OCI-LY1 (cell line): ENCODE results near the gene TENM4.

Experiments
- H2AFZ ChIP-seq: fragments of 200-600 bp; sonication (generic), shearing (Covaris generic); 2 replicates; pipeline ENCODE4 v1.6.0; 2014; ENCODE audit warnings: antibody characterized with exemption, mild to moderate bottlenecking, low read length
- H3F3A ChIP-seq: fragments of 200-600 bp; sonication (generic), shearing (Covaris generic); 2 replicates; pipeline ENCODE4 v1.6.0; 2014; ENCODE audit warnings: mild to moderate bottlenecking, antibody characterized with exemption, low read length, moderate library complexity; ENCODE audit not compliant: insufficient read depth
- H3K27ac ChIP-seq: fragments of 200-600 bp; sonication (generic); 2 replicates; pipeline ENCODE4 v1.5.1; 2014; ENCODE audit warnings: low read length, mixed run types, mild to moderate bottlenecking, low read depth; ENCODE audit not compliant: poor library complexity, severe bottlenecking
- H3K27me3 ChIP-seq: fragments of 200-600 bp; sonication (generic); 2 replicates; pipeline ENCODE4 v1.6.0; 2014; ENCODE audit warnings: antibody characterized with exemption, mild to moderate bottlenecking, low read length, moderate library complexity; ENCODE audit not compliant: insufficient read depth
- H3K36me3 ChIP-seq: fragments of 200-600 bp; sonication (generic); 2 replicates; pipeline ENCODE4 v1.6.1; 2014; ENCODE audit warnings: mild to moderate bottlenecking, antibody characterized with exemption, low read length, moderate library complexity, mixed read lengths; ENCODE audit not compliant: insufficient read depth
- H3K4me1 ChIP-seq: fragments of 200-600 bp; sonication (generic); 2 replicates; pipeline ENCODE4 v1.5.1; 2014; ENCODE audit warnings: mild to moderate bottlenecking, low read length, moderate library complexity; ENCODE audit not compliant: insufficient read depth, severe bottlenecking
- H3K4me2 ChIP-seq: fragments of 200-600 bp; sonication (generic), shearing (Covaris generic); 2 replicates; pipeline ENCODE4 v1.6.1; 2014; ENCODE audit warnings: low read length
- H3K4me3 ChIP-seq: fragments of 200-600 bp; sonication (generic); 2 replicates; pipeline ENCODE4 v1.5.1; 2014; ENCODE audit warnings: low read length, low read depth, mild to moderate bottlenecking, mixed read lengths; ENCODE audit not compliant: poor library complexity, severe bottlenecking
- H3K79me2 ChIP-seq: fragments of 200-600 bp; shearing (Covaris generic); 2 replicates; pipeline ENCODE4 v1.6.1; 2016; ENCODE audit warnings: mixed run types, low read length, mixed read lengths; ENCODE audit not compliant: insufficient read depth
- H3K9ac ChIP-seq: fragments of 200-600 bp; sonication (generic), shearing (Covaris generic); 2 replicates; pipeline ENCODE4 v1.6.1; 2014; ENCODE audit warnings: mild to moderate bottlenecking, low read length, mixed read lengths
- H3K9me2 ChIP-seq: fragments of 200-600 bp; sonication (generic), shearing (Covaris generic); 2 replicates; pipeline ENCODE4 v1.6.1; 2014; ENCODE audit warnings: low read depth, mild to moderate bottlenecking, low read length, mixed read lengths
- H3K9me3 ChIP-seq: fragments of 200-600 bp; shearing (Covaris generic); 2 replicates; pipeline ENCODE4 v1.6.1; 2014; ENCODE audit warnings: low read length, mixed read lengths
- H4K20me1 ChIP-seq: fragments of 200-600 bp; sonication (generic), shearing (Covaris generic); 2 replicates; pipeline ENCODE4 v1.6.0; 2016; ENCODE audit warnings: mild to moderate bottlenecking, low read length; ENCODE audit not compliant: insufficient read depth
- EZH2 ChIP-seq: fragments of 200-600 bp; sonication (generic), shearing (Covaris generic); IDR thresholded peaks from 2 replicates; pipeline ENCODE4 v1.8.0; 2017; ENCODE audit warnings: borderline replicate concordance, mixed run types, mild to moderate bottlenecking, antibody characterized with exemption, low read length, moderate library complexity, mixed read lengths
- TF ChIP-seq, protein P1 (sequence below): fragments of 200-600 bp; sonication (generic), shearing (Covaris generic); IDR thresholded peaks from 2 replicates; pipeline ENCODE4 v1.5.1; 2017; ENCODE audit warnings: mild to moderate bottlenecking, antibody characterized with exemption, low read length, moderate library complexity, mixed read lengths

Gene TENM4

DNA sequence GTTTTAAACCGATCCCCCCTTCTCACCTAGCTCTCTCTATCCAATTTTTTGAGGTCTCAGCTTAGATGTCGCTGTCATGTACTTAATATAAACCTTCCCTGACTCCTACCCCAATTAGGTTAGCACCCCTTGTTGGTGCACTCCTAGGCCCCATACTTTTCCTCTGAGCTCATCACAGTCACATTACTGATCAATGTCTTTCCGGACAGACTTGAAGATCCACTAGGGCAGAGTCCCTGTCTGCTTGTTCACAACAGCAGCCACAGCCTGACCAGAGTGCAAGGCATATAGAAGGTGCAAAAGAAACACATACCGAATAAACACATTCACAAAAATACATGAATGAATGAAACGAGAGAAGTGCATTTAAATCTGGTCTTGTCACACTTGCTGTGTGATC, 605.2 kb downstream of the TENM4 start:
- TF ChIP-seq, protein P1, sequence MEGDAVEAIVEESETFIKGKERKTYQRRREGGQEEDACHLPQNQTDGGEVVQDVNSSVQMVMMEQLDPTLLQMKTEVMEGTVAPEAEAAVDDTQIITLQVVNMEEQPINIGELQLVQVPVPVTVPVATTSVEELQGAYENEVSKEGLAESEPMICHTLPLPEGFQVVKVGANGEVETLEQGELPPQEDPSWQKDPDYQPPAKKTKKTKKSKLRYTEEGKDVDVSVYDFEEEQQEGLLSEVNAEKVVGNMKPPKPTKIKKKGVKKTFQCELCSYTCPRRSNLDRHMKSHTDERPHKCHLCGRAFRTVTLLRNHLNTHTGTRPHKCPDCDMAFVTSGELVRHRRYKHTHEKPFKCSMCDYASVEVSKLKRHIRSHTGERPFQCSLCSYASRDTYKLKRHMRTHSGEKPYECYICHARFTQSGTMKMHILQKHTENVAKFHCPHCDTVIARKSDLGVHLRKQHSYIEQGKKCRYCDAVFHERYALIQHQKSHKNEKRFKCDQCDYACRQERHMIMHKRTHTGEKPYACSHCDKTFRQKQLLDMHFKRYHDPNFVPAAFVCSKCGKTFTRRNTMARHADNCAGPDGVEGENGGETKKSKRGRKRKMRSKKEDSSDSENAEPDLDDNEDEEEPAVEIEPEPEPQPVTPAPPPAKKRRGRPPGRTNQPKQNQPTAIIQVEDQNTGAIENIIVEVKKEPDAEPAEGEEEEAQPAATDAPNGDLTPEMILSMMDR, result no peak
- no peak for TF ChIP-seq EZH2
- Histone ChIP-seq H3K4me3 (no peak overlapping the region), H3K9me2 (no peaks in the 10 kb centered on the region), H3K4me2 (no peak overlapping the region), H3K9me3 (no peaks in the 10 kb centered on the region), H3F3A (no peaks in the 10 kb centered on the region), H3K79me2 (no peaks in the 10 kb centered on the region), H3K27ac (no peak overlapping the region), H3K27me3 (no peaks in the 10 kb centered on the region), H3K9ac (no peak overlapping the region), H3K4me1 (no peaks in the 10 kb centered on the region), H4K20me1 (no peaks in the 10 kb centered on the region), H2AFZ (no peak overlapping the region), H3K36me3 (no peaks in the 10 kb centered on the region)

- H3F3A ChIP-seq, result no peaks in the 10 kb centered on the region
- H3K4me3 ChIP-seq, result no peak overlapping the region
- no peak overlapping the region for H2AFZ ChIP-seq
- H3K36me3 ChIP-seq, result no peaks in the 10 kb centered on the region
- no peaks in the 10 kb centered on the region for H4K20me1 ChIP-seq
- TF ChIP-seq, protein P1, result no peak
- TF ChIP-seq EZH2, result no peak
- H3K4me2 ChIP-seq, result no peak overlapping the region
- no peaks in the 10 kb centered on the region for H3K9me3 ChIP-seq
- no peak overlapping the region for H3K27ac ChIP-seq
- H3K79me2 ChIP-seq, result no peaks in the 10 kb centered on the region
- no peaks in the 10 kb centered on the region for H3K9me2 ChIP-seq
- H3K4me1 ChIP-seq, result no peaks in the 10 kb centered on the region
- H3K9ac ChIP-seq, result no peak overlapping the region
- H3K27me3 ChIP-seq, result no peaks in the 10 kb centered on the region; the same call in 1 of the 2 replicates
Observed at GRCh38 chr11:78834886-78835285, 605.9 kb downstream of the TENM4 start.

GRCh38 chr11:78833237-78833636, 607.6 kb downstream of the TENM4 start:
- Histone ChIP-seq H3K9ac (no peak overlapping the region), H3K4me3 (no peak overlapping the region), H2AFZ (no peak overlapping the region), H3K4me1 (no peaks in the 10 kb centered on the region), H3K36me3 (no peaks in the 10 kb centered on the region), H3F3A (no peaks in the 10 kb centered on the region), H3K4me2 (no peak overlapping the region), H4K20me1 (no peaks in the 10 kb centered on the region), H3K9me3 (no peaks in the 10 kb centered on the region), H3K27ac (no peak overlapping the region), H3K9me2 (no peaks in the 10 kb centered on the region), H3K27me3 (peaks cover under 1% of the 10 kb centered on the region; the same call in 1 of the 2 replicates), H3K79me2 (no peaks in the 10 kb centered on the region)
- TF ChIP-seq, protein P1, result no peak
